GM23338 (cell line): ENCODE data around the gene SOX12. TPM values are rescaled to one million over a fixed set of nuclear protein-coding genes. Genes with fewer than 3 reads are reported as not detected.

ENCODE experiments used
- ATAC-seq: fragments of 200-7000 bp; cut with Tn5 transposase; 3 replicates; pipeline ENCODE4 v1.9.1; 2020
- DNase-seq: peaks from one replicate; pipeline ENCODE4 v3.0.0-alpha.2; 2015; ENCODE audit warnings: low spot score
- H2AFZ ChIP-seq: fragments of 200-600 bp; sonication (generic); 2 replicates; pipeline ENCODE4 v1.8.0; 2016; ENCODE audit warnings: antibody characterized with exemption, mild to moderate bottlenecking, moderate library complexity
- H3F3A ChIP-seq: fragments of 200-600 bp; sonication (generic); replicated peaks from 2 replicates; pipeline ENCODE4 v1.8.0; 2017; ENCODE audit warnings: antibody characterized with exemption, mixed run types, low read depth
- H3K27ac ChIP-seq: fragments of 200-600 bp; sonication (generic); 2 replicates; pipeline ENCODE4 v1.6.1; 2016; ENCODE audit warnings: low read depth
- H3K27me3 ChIP-seq: fragments of 200-600 bp; sonication (generic); 2 replicates; pipeline ENCODE4 v1.8.0; 2016; ENCODE audit warnings: mild to moderate bottlenecking, mixed run types, moderate library complexity; ENCODE audit not compliant: insufficient read depth
- H3K36me3 ChIP-seq: fragments of 200-600 bp; sonication (generic); 2 replicates; pipeline ENCODE4 v1.8.0; 2016; ENCODE audit warnings: mild to moderate bottlenecking; ENCODE audit not compliant: insufficient read depth
- H3K4me1 ChIP-seq: fragments of 200-600 bp; sonication (generic); 2 replicates; pipeline ENCODE4 v1.8.0; 2016; ENCODE audit warnings: mild to moderate bottlenecking, moderate library complexity; ENCODE audit not compliant: insufficient read depth
- H3K4me2 ChIP-seq: fragments of 200-600 bp; sonication (generic); 2 replicates; pipeline ENCODE4 v1.7.1; 2017; ENCODE audit warnings: mixed run types
- H3K4me3 ChIP-seq: fragments of 200-600 bp; sonication (generic); 2 replicates; pipeline ENCODE4 v1.6.1; 2016; ENCODE audit warnings: mixed run types
- H3K79me2 ChIP-seq: fragments of 200-600 bp; sonication (generic); replicated peaks from 2 replicates; pipeline ENCODE4 v1.8.0; 2017; ENCODE audit warnings: mild to moderate bottlenecking; ENCODE audit not compliant: insufficient read depth
- H3K9me2 ChIP-seq: fragments of 200-600 bp; sonication (generic); 2 replicates; pipeline ENCODE4 v1.8.0; 2017; ENCODE audit not compliant: insufficient read depth
- H4K20me1 ChIP-seq: fragments of 200-600 bp; sonication (generic); replicated peaks from 2 replicates; pipeline ENCODE4 v1.8.0; 2017; ENCODE audit warnings: mild to moderate bottlenecking; ENCODE audit not compliant: insufficient read depth
- H3K27ac Mint-ChIP-seq: 2 replicates; pipeline ENCODE4 v1.8.0; 2020; ENCODE audit warnings: inconsistent platforms, mild to moderate bottlenecking, moderate library complexity, mixed read lengths
- H3K27me3 Mint-ChIP-seq: 3 replicates; pipeline ENCODE4 v1.8.0; 2022; ENCODE audit warnings: low read depth, mild to moderate bottlenecking, moderate library complexity, mixed read lengths, inconsistent platforms; ENCODE audit not compliant: insufficient read depth, poor library complexity
- H3K36me3 Mint-ChIP-seq: 3 replicates; pipeline ENCODE4 v1.8.0; 2021; ENCODE audit warnings: low read depth, mild to moderate bottlenecking, inconsistent platforms, moderate library complexity, mixed read lengths
- H3K4me1 Mint-ChIP-seq: 3 replicates; pipeline ENCODE4 v1.8.0; 2020; ENCODE audit warnings: mild to moderate bottlenecking, inconsistent platforms, mixed read lengths
- H3K4me3 Mint-ChIP-seq: 3 replicates; pipeline ENCODE4 v1.8.0; 2021; ENCODE audit warnings: moderate library complexity, mild to moderate bottlenecking, inconsistent platforms, mixed read lengths
- H3K9me3 Mint-ChIP-seq: 3 replicates; pipeline ENCODE4 v1.8.0; 2020; ENCODE audit warnings: moderate library complexity, mild to moderate bottlenecking, inconsistent platforms, mixed read lengths
- EZH2 ChIP-seq: fragments of 200-600 bp; sonication (generic); IDR thresholded peaks from one replicate; pipeline ENCODE4 v1.8.0; 2017; ENCODE audit warnings: antibody characterized with exemption, mild to moderate bottlenecking, low read depth; ENCODE audit not compliant: unreplicated experiment
- JUNB ChIP-seq: IDR thresholded peaks from one replicate; pipeline ENCODE4 v1.6.1; 2016; ENCODE audit warnings: antibody characterized with exemption; ENCODE audit not compliant: unreplicated experiment
- POLR2AphosphoS5 ChIP-seq: IDR thresholded peaks from 2 replicates; pipeline ENCODE4 v1.6.1; 2016; ENCODE audit warnings: antibody characterized with exemption, low read depth
- STAT1 ChIP-seq: IDR thresholded peaks from one replicate; pipeline ENCODE4 v1.6.1; 2016; ENCODE audit warnings: antibody characterized with exemption; ENCODE audit not compliant: unreplicated experiment
- ZNF114 ChIP-seq: fragments of 250-450 bp; sonication (Bioruptor Pico); IDR thresholded peaks from 2 replicates; pipeline ENCODE4 v1.5.0; 2020; ENCODE audit warnings: mild to moderate bottlenecking, moderate library complexity
- polyA plus RNA-seq: library from polyadenylated mRNA; unstranded; fragments of >200 nt; fragmentation: Nextera tagmentation; extraction: Ambion mirVana; gene quantifications from 2 replicates; pipeline ENCODE4 v1.2.1, GENCODE V29; 2016
- total RNA-seq: library from RNA; depleted of rRNA; stranded (reverse); fragments of >200 nt; shearing (Covaris generic); gene quantifications from 2 replicates; pipeline ENCODE4 v1.2.3, GENCODE V29; 2014
- TF ChIP-seq, protein P1 (sequence below): fragments of 250-450 bp; sonication (Bioruptor Pico); IDR thresholded peaks from 2 replicates; pipeline ENCODE4 v1.5.0; 2020; ENCODE audit warnings: mild to moderate bottlenecking, moderate library complexity

Gene SOX12
- total and polyA plus RNA-seq, 2 experiments from 2014 or later, result 14.1 to 32.0 TPM

DNA sequence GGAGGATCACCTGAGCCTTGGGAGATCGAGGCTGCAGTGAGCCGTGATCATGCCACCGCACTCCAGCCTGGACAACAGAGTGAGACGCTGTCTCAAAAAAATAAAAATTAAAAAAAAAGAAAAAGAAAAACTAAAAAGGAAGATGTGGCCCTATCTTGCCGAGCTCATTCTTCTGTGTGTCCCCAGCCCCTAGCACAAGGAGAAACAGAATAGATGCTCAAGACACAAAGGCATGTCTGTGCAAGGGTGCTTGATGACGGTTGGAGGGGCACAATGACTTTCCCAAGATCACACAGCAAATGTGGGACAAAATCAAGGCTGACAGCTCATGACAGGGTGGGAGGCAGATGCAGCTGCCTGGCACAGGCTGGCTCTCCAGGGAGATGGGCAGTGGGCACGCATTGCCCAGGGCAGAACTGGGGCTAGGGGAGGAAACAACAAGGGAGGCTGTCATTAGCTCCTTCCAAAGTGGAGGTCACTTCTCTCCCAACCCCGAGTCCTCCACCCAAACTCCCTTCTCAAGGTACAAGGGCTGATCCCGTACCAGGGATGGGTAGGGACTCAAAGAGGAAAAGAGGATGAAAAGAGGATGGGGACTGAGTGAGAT is 20.8 kb downstream of the SOX12 start:
- peak overlapping the region; percentile 97 for H3K4me2 ChIP-seq
- H3K36me3 Mint-ChIP-seq, result peaks cover 2% of the 10 kb centered on the region; the same call in 1 of the 3 replicates
- H3K9me2 ChIP-seq, result no peaks in the 10 kb centered on the region
- no peak for DNase-seq
- H4K20me1 ChIP-seq, result no peaks in the 10 kb centered on the region
- peaks cover 13% of the 10 kb centered on the region for H3K27me3 Mint-ChIP-seq
- H3K4me3 Mint-ChIP-seq, result peak overlapping the region; percentile 88
- H2AFZ ChIP-seq, result peak overlapping the region; percentile 95; the same call in 1 of the 2 replicates
- peaks cover 13% of the 10 kb centered on the region; the same call in 1 of the 2 replicates for H3F3A ChIP-seq
- H3K4me1 ChIP-seq, result peaks cover 15% of the 10 kb centered on the region
- no peak overlapping the region for H3K27ac Mint-ChIP-seq
- H3K27me3 ChIP-seq, result no peaks in the 10 kb centered on the region
- TF ChIP-seq STAT1, result no peak
- no peak for TF ChIP-seq EZH2
- no peak for TF ChIP-seq POLR2AphosphoS5
- TF ChIP-seq JUNB, result no peak
- TF ChIP-seq, protein P1, sequence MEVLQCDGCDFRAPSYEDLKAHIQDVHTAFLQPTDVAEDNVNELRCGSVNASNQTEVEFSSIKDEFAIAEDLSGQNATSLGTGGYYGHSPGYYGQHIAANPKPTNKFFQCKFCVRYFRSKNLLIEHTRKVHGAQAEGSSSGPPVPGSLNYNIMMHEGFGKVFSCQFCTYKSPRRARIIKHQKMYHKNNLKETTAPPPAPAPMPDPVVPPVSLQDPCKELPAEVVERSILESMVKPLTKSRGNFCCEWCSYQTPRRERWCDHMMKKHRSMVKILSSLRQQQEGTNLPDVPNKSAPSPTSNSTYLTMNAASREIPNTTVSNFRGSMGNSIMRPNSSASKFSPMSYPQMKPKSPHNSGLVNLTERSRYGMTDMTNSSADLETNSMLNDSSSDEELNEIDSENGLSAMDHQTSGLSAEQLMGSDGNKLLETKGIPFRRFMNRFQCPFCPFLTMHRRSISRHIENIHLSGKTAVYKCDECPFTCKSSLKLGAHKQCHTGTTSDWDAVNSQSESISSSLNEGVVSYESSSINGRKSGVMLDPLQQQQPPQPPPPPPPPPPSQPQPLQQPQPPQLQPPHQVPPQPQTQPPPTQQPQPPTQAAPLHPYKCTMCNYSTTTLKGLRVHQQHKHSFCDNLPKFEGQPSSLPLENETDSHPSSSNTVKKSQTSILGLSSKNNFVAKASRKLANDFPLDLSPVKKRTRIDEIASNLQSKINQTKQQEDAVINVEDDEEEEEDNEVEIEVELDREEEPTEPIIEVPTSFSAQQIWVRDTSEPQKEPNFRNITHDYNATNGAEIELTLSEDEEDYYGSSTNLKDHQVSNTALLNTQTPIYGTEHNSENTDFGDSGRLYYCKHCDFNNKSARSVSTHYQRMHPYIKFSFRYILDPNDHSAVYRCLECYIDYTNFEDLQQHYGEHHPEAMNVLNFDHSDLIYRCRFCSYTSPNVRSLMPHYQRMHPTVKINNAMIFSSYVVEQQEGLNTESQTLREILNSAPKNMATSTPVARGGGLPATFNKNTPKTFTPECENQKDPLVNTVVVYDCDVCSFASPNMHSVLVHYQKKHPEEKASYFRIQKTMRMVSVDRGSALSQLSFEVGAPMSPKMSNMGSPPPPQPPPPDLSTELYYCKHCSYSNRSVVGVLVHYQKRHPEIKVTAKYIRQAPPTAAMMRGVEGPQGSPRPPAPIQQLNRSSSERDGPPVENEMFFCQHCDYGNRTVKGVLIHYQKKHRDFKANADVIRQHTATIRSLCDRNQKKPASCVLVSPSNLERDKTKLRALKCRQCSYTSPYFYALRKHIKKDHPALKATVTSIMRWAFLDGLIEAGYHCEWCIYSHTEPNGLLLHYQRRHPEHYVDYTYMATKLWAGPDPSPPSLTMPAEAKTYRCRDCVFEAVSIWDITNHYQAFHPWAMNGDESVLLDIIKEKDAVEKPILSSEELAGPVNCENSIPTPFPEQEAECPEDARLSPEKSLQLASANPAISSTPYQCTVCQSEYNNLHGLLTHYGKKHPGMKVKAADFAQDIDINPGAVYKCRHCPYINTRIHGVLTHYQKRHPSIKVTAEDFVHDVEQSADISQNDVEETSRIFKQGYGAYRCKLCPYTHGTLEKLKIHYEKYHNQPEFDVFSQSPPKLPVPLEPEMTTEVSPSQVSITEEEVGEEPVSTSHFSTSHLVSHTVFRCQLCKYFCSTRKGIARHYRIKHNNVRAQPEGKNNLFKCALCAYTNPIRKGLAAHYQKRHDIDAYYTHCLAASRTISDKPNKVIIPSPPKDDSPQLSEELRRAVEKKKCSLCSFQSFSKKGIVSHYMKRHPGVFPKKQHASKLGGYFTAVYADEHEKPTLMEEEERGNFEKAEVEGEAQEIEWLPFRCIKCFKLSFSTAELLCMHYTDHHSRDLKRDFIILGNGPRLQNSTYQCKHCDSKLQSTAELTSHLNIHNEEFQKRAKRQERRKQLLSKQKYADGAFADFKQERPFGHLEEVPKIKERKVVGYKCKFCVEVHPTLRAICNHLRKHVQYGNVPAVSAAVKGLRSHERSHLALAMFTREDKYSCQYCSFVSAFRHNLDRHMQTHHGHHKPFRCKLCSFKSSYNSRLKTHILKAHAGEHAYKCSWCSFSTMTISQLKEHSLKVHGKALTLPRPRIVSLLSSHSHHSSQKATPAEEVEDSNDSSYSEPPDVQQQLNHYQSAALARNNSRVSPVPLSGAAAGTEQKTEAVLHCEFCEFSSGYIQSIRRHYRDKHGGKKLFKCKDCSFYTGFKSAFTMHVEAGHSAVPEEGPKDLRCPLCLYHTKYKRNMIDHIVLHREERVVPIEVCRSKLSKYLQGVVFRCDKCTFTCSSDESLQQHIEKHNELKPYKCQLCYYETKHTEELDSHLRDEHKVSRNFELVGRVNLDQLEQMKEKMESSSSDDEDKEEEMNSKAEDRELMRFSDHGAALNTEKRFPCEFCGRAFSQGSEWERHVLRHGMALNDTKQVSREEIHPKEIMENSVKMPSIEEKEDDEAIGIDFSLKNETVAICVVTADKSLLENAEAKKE (CRISPR knock-in tag), result no peak
- no peak for TF ChIP-seq ZNF114 (CRISPR knock-in tag)
- H3K79me2 ChIP-seq, result no peaks in the 10 kb centered on the region
- no peaks in the 10 kb centered on the region; the same call in 2 of the 3 replicates for H3K9me3 Mint-ChIP-seq
- peak overlapping the region; percentile 94 for H3K4me3 ChIP-seq
- peak overlapping the region; percentile 50; the same call in 1 of the 2 replicates for H3K27ac ChIP-seq
- H3K4me1 Mint-ChIP-seq, result peaks cover 16% of the 10 kb centered on the region
- H3K36me3 ChIP-seq, result no peaks in the 10 kb centered on the region
- no peak for ATAC-seq
